Neural cell (in vitro differentiated cells): ENCODE results near the gene SWI5. TPM values are rescaled to one million over a fixed set of nuclear protein-coding genes. Genes with fewer than 3 reads are reported as not detected.

Experiments
- H2AFZ ChIP-seq: fragments of 200-600, 300-800 bp; sonication (generic), shearing (Covaris generic); 2 replicates; pipeline ENCODE4 v1.6.0; 2014; ENCODE audit warnings: low read depth, mild to moderate bottlenecking, antibody characterized with exemption, low read length, moderate library complexity
- H3F3A ChIP-seq: fragments of 200-600 bp; shearing (Covaris generic); 2 replicates; pipeline ENCODE4 v1.6.1; 2016; ENCODE audit warnings: mild to moderate bottlenecking, moderate library complexity, mixed read lengths, antibody characterized with exemption, low read length; ENCODE audit not compliant: insufficient read depth, poor library complexity, severe bottlenecking
- H3K27ac ChIP-seq: fragments of 200-600, 300-800 bp; sonication (generic), shearing (Covaris generic); 2 replicates; pipeline ENCODE4 v1.5.1; 2014; ENCODE audit warnings: mild to moderate bottlenecking, low read length, moderate library complexity
- H3K27me3 ChIP-seq: fragments of 300-800, 200-600 bp; sonication (generic), shearing (Covaris generic); 2 replicates; pipeline ENCODE4 v1.6.0; 2014; ENCODE audit warnings: mild to moderate bottlenecking, low read depth, low read length, moderate library complexity; ENCODE audit not compliant: insufficient read depth
- H3K36me3 ChIP-seq: fragments of 300-800, 200-600 bp; sonication (generic), shearing (Covaris generic); 2 replicates; pipeline ENCODE4 v1.5.1; 2014; ENCODE audit warnings: mild to moderate bottlenecking, antibody characterized with exemption, low read length, moderate library complexity; ENCODE audit not compliant: insufficient read depth
- H3K4me2 ChIP-seq: fragments of 300-800, 200-600 bp; sonication (generic), shearing (Covaris generic); 2 replicates; pipeline ENCODE4 v1.6.0; 2014; ENCODE audit warnings: mild to moderate bottlenecking, low read length
- H3K4me3 ChIP-seq: fragments of 300-800, 200-600 bp; sonication (generic), shearing (Covaris generic); 2 replicates; pipeline ENCODE4 v1.5.1; 2014; ENCODE audit warnings: mild to moderate bottlenecking, low read length, moderate library complexity
- H3K79me2 ChIP-seq: fragments of 200-600 bp; shearing (Covaris generic); replicated peaks from 2 replicates; pipeline ENCODE4 v1.6.0; 2014; ENCODE audit warnings: mild to moderate bottlenecking, low read length, moderate library complexity; ENCODE audit not compliant: insufficient read depth
- H3K9ac ChIP-seq: fragments of 300-800, 200-600 bp; sonication (generic), shearing (Covaris generic); 2 replicates; pipeline ENCODE4 v1.6.1; 2016; ENCODE audit warnings: mild to moderate bottlenecking, low read length, mixed read lengths
- H3K9me2 ChIP-seq: fragments of 200-600 bp; shearing (Covaris generic); 2 replicates; pipeline ENCODE4 v1.6.1; 2016; ENCODE audit warnings: mild to moderate bottlenecking, low read length, mixed read lengths; ENCODE audit not compliant: insufficient read depth
- H3K9me3 ChIP-seq: fragments of 200-600, 300-800 bp; sonication (generic), shearing (Covaris generic); 2 replicates; pipeline ENCODE4 v1.6.1; 2016; ENCODE audit warnings: mild to moderate bottlenecking, mixed run types, low read length, moderate library complexity, mixed read lengths
- H4K20me1 ChIP-seq: fragments of 200-600 bp; shearing (Covaris generic); 2 replicates; pipeline ENCODE4 v1.6.1; 2016; ENCODE audit warnings: mild to moderate bottlenecking, mixed run types; ENCODE audit not compliant: insufficient read depth
- EP300 ChIP-seq: fragments of 450-650 bp; conservative IDR thresholded peaks from 2 replicates; pipeline ENCODE4 v1.6.1; 2014; ENCODE audit warnings: antibody characterized with exemption, mild to moderate bottlenecking, moderate library complexity; ENCODE audit not compliant: poor library complexity, severe bottlenecking
- EZH2 ChIP-seq: fragments of 200-600, 300-800 bp; shearing (Covaris generic), sonication (generic); IDR thresholded peaks from 2 replicates; pipeline ENCODE4 v1.6.1; 2014; ENCODE audit warnings: antibody characterized with exemption, low read length, borderline replicate concordance, mild to moderate bottlenecking; ENCODE audit not compliant: insufficient read depth, poor library complexity, severe bottlenecking
- MXI1 ChIP-seq: fragments of 450-650 bp; conservative IDR thresholded peaks from 2 replicates; pipeline ENCODE4 v1.6.1; 2014; ENCODE audit warnings: antibody characterized with exemption, mild to moderate bottlenecking; ENCODE audit not compliant: poor library complexity, severe bottlenecking
- POLR2AphosphoS5 ChIP-seq: IDR thresholded peaks from 2 replicates; pipeline ENCODE4 v1.6.1; 2012
- RAD21 ChIP-seq: fragments of 450-650 bp; conservative IDR thresholded peaks from 2 replicates; pipeline ENCODE4 v1.6.1; 2014; ENCODE audit warnings: antibody characterized with exemption, mild to moderate bottlenecking, moderate library complexity
- SMC3 ChIP-seq: fragments of 450-650 bp; conservative IDR thresholded peaks from 2 replicates; pipeline ENCODE4 v1.6.1; 2014; ENCODE audit warnings: antibody characterized with exemption, mild to moderate bottlenecking, moderate library complexity; ENCODE audit not compliant: poor library complexity
- TAF1 ChIP-seq: IDR thresholded peaks from 2 replicates; pipeline ENCODE4 v1.6.1; 2012; ENCODE audit warnings: low read depth
- polyA plus RNA-seq: library from polyadenylated mRNA; depleted of rRNA; stranded (reverse); fragments of >200 nt; gene quantifications from 2 replicates; pipeline ENCODE4 v1.2.3, GENCODE V29; 2014
- TF ChIP-seq, protein P1 (sequence below): IDR thresholded peaks from 2 replicates; pipeline ENCODE4 v1.6.1; 2012; ENCODE audit warnings: borderline replicate concordance
- TF ChIP-seq, protein P2 (sequence below): fragments of 450-650 bp; IDR thresholded peaks from 2 replicates; pipeline ENCODE4 v1.5.1; 2014; ENCODE audit warnings: antibody characterized with exemption, mild to moderate bottlenecking, moderate library complexity; ENCODE audit not compliant: poor library complexity, severe bottlenecking

Gene SWI5
- polyA plus RNA-seq, 1 donor from 2014 or later = 67.1 TPM

DNA sequence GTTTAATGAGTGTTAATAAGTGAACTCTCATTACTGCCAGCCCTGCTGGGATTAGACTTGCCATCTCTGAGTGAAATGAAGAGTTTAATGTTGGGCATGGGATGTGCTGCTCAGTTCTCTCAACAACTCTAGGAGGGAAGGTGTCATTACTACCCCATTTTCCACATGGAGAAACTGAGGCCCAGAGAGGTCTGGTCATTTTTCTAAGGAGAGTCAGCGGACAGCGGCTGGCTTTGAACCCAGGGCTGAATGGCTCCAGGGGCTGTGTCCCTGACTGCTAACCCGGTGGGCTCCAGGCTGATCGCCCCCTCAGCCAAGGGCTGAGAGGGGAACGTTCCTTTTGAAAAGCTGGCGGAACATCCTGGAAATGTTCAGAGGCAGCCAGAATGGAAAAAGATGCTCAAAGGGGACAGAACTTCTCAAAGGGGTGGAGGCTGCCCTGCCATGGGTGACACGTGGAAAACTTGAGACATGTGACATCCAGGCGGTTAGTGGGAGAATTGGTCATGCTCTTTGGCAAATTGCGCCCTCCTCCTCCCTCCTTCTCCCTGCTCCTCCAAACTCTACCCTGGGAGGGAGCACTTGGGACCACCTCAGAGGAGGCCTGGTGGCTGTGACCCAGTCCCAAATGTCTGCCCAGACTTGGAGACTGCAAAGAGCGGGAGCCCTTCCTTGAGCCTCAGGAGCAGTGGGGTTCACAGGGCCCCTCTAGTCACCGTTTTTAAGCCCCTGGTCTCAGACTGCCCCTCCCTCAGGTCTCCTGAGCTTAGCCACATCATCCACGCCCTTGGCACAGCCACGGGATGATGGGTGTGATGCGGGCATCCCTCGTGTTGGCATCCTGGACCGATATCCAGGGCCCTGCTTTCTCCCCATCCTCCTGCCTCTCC, 44.2 kb upstream of the SWI5 start:
- peaks cover 2% of the 10 kb centered on the region for H3K36me3 ChIP-seq
- TF ChIP-seq, protein P1, sequence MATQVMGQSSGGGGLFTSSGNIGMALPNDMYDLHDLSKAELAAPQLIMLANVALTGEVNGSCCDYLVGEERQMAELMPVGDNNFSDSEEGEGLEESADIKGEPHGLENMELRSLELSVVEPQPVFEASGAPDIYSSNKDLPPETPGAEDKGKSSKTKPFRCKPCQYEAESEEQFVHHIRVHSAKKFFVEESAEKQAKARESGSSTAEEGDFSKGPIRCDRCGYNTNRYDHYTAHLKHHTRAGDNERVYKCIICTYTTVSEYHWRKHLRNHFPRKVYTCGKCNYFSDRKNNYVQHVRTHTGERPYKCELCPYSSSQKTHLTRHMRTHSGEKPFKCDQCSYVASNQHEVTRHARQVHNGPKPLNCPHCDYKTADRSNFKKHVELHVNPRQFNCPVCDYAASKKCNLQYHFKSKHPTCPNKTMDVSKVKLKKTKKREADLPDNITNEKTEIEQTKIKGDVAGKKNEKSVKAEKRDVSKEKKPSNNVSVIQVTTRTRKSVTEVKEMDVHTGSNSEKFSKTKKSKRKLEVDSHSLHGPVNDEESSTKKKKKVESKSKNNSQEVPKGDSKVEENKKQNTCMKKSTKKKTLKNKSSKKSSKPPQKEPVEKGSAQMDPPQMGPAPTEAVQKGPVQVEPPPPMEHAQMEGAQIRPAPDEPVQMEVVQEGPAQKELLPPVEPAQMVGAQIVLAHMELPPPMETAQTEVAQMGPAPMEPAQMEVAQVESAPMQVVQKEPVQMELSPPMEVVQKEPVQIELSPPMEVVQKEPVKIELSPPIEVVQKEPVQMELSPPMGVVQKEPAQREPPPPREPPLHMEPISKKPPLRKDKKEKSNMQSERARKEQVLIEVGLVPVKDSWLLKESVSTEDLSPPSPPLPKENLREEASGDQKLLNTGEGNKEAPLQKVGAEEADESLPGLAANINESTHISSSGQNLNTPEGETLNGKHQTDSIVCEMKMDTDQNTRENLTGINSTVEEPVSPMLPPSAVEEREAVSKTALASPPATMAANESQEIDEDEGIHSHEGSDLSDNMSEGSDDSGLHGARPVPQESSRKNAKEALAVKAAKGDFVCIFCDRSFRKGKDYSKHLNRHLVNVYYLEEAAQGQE = no peak
- TF ChIP-seq SMC3 (no peak), TAF1 (no peak), EP300 (no peak), MXI1 (no peak), RAD21 (no peak), POLR2AphosphoS5 (no peak)
- TF ChIP-seq, protein P2, sequence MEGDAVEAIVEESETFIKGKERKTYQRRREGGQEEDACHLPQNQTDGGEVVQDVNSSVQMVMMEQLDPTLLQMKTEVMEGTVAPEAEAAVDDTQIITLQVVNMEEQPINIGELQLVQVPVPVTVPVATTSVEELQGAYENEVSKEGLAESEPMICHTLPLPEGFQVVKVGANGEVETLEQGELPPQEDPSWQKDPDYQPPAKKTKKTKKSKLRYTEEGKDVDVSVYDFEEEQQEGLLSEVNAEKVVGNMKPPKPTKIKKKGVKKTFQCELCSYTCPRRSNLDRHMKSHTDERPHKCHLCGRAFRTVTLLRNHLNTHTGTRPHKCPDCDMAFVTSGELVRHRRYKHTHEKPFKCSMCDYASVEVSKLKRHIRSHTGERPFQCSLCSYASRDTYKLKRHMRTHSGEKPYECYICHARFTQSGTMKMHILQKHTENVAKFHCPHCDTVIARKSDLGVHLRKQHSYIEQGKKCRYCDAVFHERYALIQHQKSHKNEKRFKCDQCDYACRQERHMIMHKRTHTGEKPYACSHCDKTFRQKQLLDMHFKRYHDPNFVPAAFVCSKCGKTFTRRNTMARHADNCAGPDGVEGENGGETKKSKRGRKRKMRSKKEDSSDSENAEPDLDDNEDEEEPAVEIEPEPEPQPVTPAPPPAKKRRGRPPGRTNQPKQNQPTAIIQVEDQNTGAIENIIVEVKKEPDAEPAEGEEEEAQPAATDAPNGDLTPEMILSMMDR = no peak
- H3K27me3 ChIP-seq = no peaks in the 10 kb centered on the region
- H3K4me2 ChIP-seq = no peak overlapping the region
- no peaks in the 10 kb centered on the region for H3K9me2 ChIP-seq
- no peaks in the 10 kb centered on the region for H3K9me3 ChIP-seq
- no peak overlapping the region for H3K4me3 ChIP-seq
- no peak overlapping the region for H3K27ac ChIP-seq
- H3F3A ChIP-seq = no peaks in the 10 kb centered on the region
- H3K9ac ChIP-seq = no peak overlapping the region
- H3K79me2 ChIP-seq = no peaks in the 10 kb centered on the region
- no peaks in the 10 kb centered on the region for H4K20me1 ChIP-seq
- H2AFZ ChIP-seq = no peak overlapping the region

- TF ChIP-seq POLR2AphosphoS5 (no peak), TAF1 (no peak), RAD21 (no peak), SMC3 (no peak), MXI1 (no peak), EP300 (no peak), EZH2 (no peak)
- TF ChIP-seq, protein P1 = no peak
- TF ChIP-seq, protein P2 = no peak
- Histone ChIP-seq H3K9ac (no peak overlapping the region), H3K27me3 (no peaks in the 10 kb centered on the region), H3K27ac (no peak overlapping the region), H3K4me3 (no peak overlapping the region), H4K20me1 (no peaks in the 10 kb centered on the region), H3K36me3 (peaks cover 4% of the 10 kb centered on the region), H3F3A (no peaks in the 10 kb centered on the region), H3K9me2 (no peaks in the 10 kb centered on the region), H3K9me3 (no peaks in the 10 kb centered on the region), H3K4me2 (no peak overlapping the region), H3K79me2 (no peaks in the 10 kb centered on the region), H2AFZ (no peak overlapping the region)
These were observed 43.3 kb upstream of the SWI5 start for GRCh38 chr9:128232528-128233428.
